ENCODE data around the gene ARRDC5. TPM values are rescaled to one million over a fixed set of nuclear protein-coding genes. Genes with fewer than 3 reads are reported as not detected.

ARRDC5 gene
- total RNA-seq, 1 donor from 2014 or later: not detected

DNA sequence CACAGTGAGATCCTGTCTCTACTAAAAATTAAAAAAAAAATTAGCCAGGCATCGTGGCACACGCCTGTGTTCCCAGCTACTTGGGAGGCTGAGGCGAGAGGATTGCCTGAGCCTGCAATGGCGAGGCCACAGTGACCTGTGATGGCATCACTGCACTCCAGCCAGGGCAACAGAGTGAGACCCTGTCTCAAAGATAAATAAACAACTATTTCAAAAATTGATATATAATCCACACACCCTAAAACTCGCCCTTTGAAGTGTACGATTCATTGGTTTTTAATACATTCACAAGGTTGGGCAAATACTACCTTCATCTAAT lies 59.1 kb downstream of the ARRDC5 start:
- Mint-ChIP-seq H3K4me1 (ENCODE audit: low read depth, unreplicated experiment) (peaks cover 7% of the 10 kb centered on the region), H3K27ac (ENCODE audit: unreplicated experiment) (no peak overlapping the region), H3K4me3 (ENCODE audit: unreplicated experiment) (no peak overlapping the region), H3K36me3 (ENCODE audit: low read depth, unreplicated experiment) (peaks cover 28% of the 10 kb centered on the region), H3K9me3 (ENCODE audit: unreplicated experiment) (no peaks in the 10 kb centered on the region), H3K27me3 (ENCODE audit: low read depth, unreplicated experiment) (no peaks in the 10 kb centered on the region)
- FAIRE-seq: no peak
- Histone ChIP-seq H3K79me2 (ENCODE audit: insufficient read depth, low read length) (no peaks in the 10 kb centered on the region), H2AFZ (ENCODE audit: low read depth, low read length) (no peak overlapping the region), H3K4me3 (ENCODE audit: insufficient read depth, low read depth, low read length) (no peak overlapping the region), H3K27ac (ENCODE audit: low read depth, low read length) (no peak overlapping the region), H3K9me3 (ENCODE audit: insufficient read depth, low read depth, low read length) (no peaks in the 10 kb centered on the region), H4K20me1 (ENCODE audit: insufficient read depth, low read length) (peaks cover 5% of the 10 kb centered on the region), H3K9ac (ENCODE audit: low read length) (no peak overlapping the region), H3K4me2 (ENCODE audit: low read length) (no peak overlapping the region), H3K27me3 (ENCODE audit: insufficient read depth, low read length) (no peaks in the 10 kb centered on the region), H3K36me3 (ENCODE audit: insufficient read depth, low read length) (peaks cover 34% of the 10 kb centered on the region), H3K4me1 (ENCODE audit: insufficient read depth, low read length) (peaks cover 7% of the 10 kb centered on the region)
- no peak for TF ChIP-seq EZH2 (IDR thresholded peaks at IDR 0.05; ENCODE audit: insufficient read depth, low read length)
- TF ChIP-seq, protein P1, sequence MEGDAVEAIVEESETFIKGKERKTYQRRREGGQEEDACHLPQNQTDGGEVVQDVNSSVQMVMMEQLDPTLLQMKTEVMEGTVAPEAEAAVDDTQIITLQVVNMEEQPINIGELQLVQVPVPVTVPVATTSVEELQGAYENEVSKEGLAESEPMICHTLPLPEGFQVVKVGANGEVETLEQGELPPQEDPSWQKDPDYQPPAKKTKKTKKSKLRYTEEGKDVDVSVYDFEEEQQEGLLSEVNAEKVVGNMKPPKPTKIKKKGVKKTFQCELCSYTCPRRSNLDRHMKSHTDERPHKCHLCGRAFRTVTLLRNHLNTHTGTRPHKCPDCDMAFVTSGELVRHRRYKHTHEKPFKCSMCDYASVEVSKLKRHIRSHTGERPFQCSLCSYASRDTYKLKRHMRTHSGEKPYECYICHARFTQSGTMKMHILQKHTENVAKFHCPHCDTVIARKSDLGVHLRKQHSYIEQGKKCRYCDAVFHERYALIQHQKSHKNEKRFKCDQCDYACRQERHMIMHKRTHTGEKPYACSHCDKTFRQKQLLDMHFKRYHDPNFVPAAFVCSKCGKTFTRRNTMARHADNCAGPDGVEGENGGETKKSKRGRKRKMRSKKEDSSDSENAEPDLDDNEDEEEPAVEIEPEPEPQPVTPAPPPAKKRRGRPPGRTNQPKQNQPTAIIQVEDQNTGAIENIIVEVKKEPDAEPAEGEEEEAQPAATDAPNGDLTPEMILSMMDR (IDR thresholded peaks at IDR 0.05; ENCODE audit: insufficient read depth, low read depth, low read length): no peak
- no peak for DNase-seq (ENCODE audit: low read depth)

Small RNA genes lying within 50 kb of the gene (microRNA-seq; reads per million reads assigned to microRNA genes)
- gene MIR4747: 0.82 reads per million

Other genes starting within 250 kb of the ARRDC5 start
- gene MYDGF, start 232.6 kb downstream of the ARRDC5 start, total RNA-seq: 131 and 153 TPM in 2 replicates
- 44.8 and 50.0 TPM in 2 replicates for gene DPP9, start 179.1 kb downstream of the ARRDC5 start, total RNA-seq
- gene FEM1A, start 111.2 kb downstream of the ARRDC5 start, total RNA-seq: 12.0 and 12.6 TPM in 2 replicates
- gene TICAM1, start 71.2 kb downstream of the ARRDC5 start, total RNA-seq: 10.0 TPM in 2 replicates
- 148 and 157 TPM in 2 replicates for gene PLIN3, start 35.2 kb downstream of the ARRDC5 start, total RNA-seq
- 11.8 and 16.2 TPM in 2 replicates for gene UHRF1, start 6.6 kb upstream of the ARRDC5 start, total RNA-seq
- gene KDM4B, start 66.2 kb upstream of the ARRDC5 start, total RNA-seq: 55.2 and 61.4 TPM in 2 replicates

All from astrocyte (in vitro differentiated cells and primary cell).